Neural cell (in vitro differentiated cells): ENCODE measurements around the gene SYCP2.

ENCODE experiments used
- CTCF ChIP-seq: fragments of 450-650 bp; IDR thresholded peaks from 2 replicates; pipeline ENCODE4 v1.5.1; 2014; ENCODE audit warnings: antibody characterized with exemption, mild to moderate bottlenecking, moderate library complexity; ENCODE audit not compliant: poor library complexity, severe bottlenecking
- EP300 ChIP-seq: fragments of 450-650 bp; conservative IDR thresholded peaks from 2 replicates; pipeline ENCODE4 v1.6.1; 2014; ENCODE audit warnings: antibody characterized with exemption, mild to moderate bottlenecking, moderate library complexity; ENCODE audit not compliant: poor library complexity, severe bottlenecking
- EZH2 ChIP-seq: fragments of 200-600, 300-800 bp; shearing (Covaris generic), sonication (generic); IDR thresholded peaks from 2 replicates; pipeline ENCODE4 v1.6.1; 2014; ENCODE audit warnings: antibody characterized with exemption, low read length, borderline replicate concordance, mild to moderate bottlenecking; ENCODE audit not compliant: insufficient read depth, poor library complexity, severe bottlenecking
- MXI1 ChIP-seq: fragments of 450-650 bp; conservative IDR thresholded peaks from 2 replicates; pipeline ENCODE4 v1.6.1; 2014; ENCODE audit warnings: antibody characterized with exemption, mild to moderate bottlenecking; ENCODE audit not compliant: poor library complexity, severe bottlenecking
- POLR2AphosphoS5 ChIP-seq: IDR thresholded peaks from 2 replicates; pipeline ENCODE4 v1.6.1; 2012
- RAD21 ChIP-seq: fragments of 450-650 bp; conservative IDR thresholded peaks from 2 replicates; pipeline ENCODE4 v1.6.1; 2014; ENCODE audit warnings: antibody characterized with exemption, mild to moderate bottlenecking, moderate library complexity
- REST ChIP-seq: IDR thresholded peaks from 2 replicates; pipeline ENCODE4 v1.6.1; 2012; ENCODE audit warnings: borderline replicate concordance
- SMC3 ChIP-seq: fragments of 450-650 bp; conservative IDR thresholded peaks from 2 replicates; pipeline ENCODE4 v1.6.1; 2014; ENCODE audit warnings: antibody characterized with exemption, mild to moderate bottlenecking, moderate library complexity; ENCODE audit not compliant: poor library complexity
- TAF1 ChIP-seq: IDR thresholded peaks from 2 replicates; pipeline ENCODE4 v1.6.1; 2012; ENCODE audit warnings: low read depth

GRCh38 chr20:59961423-59961822 is 28.0 kb upstream of the SYCP2 start:
- TF ChIP-seq POLR2AphosphoS5 (no peak), CTCF (no peak), REST (no peak), EZH2 (no peak), SMC3 (no peak), TAF1 (no peak), EP300 (no peak), RAD21 (no peak), MXI1 (no peak)
